GM12878 (cell line): ENCODE data around the gene NTM.

Experiments
- CHD1 ChIP-seq: IDR thresholded peaks from 2 replicates; pipeline ENCODE4 v1.6.1; 2012; ENCODE audit warnings: low read depth, low read length, improper control_type of control experiment
- NR2C2 ChIP-seq: IDR thresholded peaks from 2 replicates; pipeline ENCODE4 v1.6.1; 2011; ENCODE audit warnings: borderline replicate concordance, low read depth; ENCODE audit not compliant: control insufficient read depth, insufficient read length

- TF ChIP-seq CHD1, result no peak
- no peak for TF ChIP-seq NR2C2
These were observed 976.2 kb downstream of the NTM start for GRCh38 chr11:132346558-132347148.
